Brain microvascular endothelial cell (primary cell): ENCODE measurements around the gene STK16.

Experiments
- DNase-seq: peaks from one replicate; pipeline ENCODE4 v3.0.0-alpha.2; 2020
- H3K27ac ChIP-seq: fragments of 250-450 bp; sonication (Bioruptor Pico); 2 replicates; pipeline ENCODE4 v1.5.1; 2020; ENCODE audit warnings: mild to moderate bottlenecking, moderate library complexity
- H3K27me3 ChIP-seq: fragments of 250-450 bp; sonication (Bioruptor Pico); replicated peaks from 2 replicates; pipeline ENCODE4 v1.5.1; 2020; ENCODE audit warnings: mild to moderate bottlenecking
- H3K36me3 ChIP-seq: fragments of 250-450 bp; sonication (Bioruptor Pico); replicated peaks from 2 replicates; pipeline ENCODE4 v1.5.1; 2020; ENCODE audit warnings: mild to moderate bottlenecking
- H3K4me3 ChIP-seq: 2 replicates; pipeline ENCODE4 v1.5.1; 2011; ENCODE audit warnings: low read depth, mild to moderate bottlenecking, control low read depth, low read length, moderate library complexity
- in situ Hi-C: cut with HindIII; loops from 2 replicates; pipeline ENCODE4 v1.10.0; 2017; ENCODE audit warnings: low sequenced_read_pairs, low pct_ligation_motif_present
- TF ChIP-seq, protein P1 (sequence below): IDR thresholded peaks from 2 replicates; pipeline ENCODE4 v1.5.1; 2011; ENCODE audit warnings: low read depth, mild to moderate bottlenecking, moderate library complexity, low read length, control low read depth, inconsistent platforms; ENCODE audit errors: missing control alignments

Gene STK16

DNA sequence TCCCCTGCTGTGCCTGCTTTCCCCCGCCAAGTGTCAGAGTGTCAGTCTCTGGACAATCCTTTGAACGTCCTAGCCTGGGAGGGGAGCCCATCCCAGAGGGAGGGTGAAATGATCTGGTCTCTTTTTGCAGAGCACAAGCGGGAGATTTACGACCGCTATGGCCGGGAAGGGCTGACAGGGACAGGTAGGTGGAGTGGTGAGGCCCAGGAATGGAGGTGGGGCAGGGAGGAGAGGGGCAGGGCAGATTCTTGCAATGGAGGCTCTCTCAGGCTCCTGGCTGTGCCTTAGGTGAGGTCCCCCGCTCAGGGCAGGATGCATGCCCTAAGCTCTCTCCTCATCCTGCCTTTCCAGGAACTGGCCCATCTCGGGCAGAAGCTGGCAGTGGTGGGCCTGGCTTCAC is 36.3 kb downstream of the STK16 start:
- Histone ChIP-seq H3K4me3 (no peak overlapping the region), H3K36me3 (peaks cover 6% of the 10 kb centered on the region), H3K27me3 (no peaks in the 10 kb centered on the region), H3K27ac (no peak overlapping the region)
- DNase-seq = no peak
- TF ChIP-seq, protein P1, sequence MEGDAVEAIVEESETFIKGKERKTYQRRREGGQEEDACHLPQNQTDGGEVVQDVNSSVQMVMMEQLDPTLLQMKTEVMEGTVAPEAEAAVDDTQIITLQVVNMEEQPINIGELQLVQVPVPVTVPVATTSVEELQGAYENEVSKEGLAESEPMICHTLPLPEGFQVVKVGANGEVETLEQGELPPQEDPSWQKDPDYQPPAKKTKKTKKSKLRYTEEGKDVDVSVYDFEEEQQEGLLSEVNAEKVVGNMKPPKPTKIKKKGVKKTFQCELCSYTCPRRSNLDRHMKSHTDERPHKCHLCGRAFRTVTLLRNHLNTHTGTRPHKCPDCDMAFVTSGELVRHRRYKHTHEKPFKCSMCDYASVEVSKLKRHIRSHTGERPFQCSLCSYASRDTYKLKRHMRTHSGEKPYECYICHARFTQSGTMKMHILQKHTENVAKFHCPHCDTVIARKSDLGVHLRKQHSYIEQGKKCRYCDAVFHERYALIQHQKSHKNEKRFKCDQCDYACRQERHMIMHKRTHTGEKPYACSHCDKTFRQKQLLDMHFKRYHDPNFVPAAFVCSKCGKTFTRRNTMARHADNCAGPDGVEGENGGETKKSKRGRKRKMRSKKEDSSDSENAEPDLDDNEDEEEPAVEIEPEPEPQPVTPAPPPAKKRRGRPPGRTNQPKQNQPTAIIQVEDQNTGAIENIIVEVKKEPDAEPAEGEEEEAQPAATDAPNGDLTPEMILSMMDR = no peak
- in situ Hi-C loops = no loop called here

DNA sequence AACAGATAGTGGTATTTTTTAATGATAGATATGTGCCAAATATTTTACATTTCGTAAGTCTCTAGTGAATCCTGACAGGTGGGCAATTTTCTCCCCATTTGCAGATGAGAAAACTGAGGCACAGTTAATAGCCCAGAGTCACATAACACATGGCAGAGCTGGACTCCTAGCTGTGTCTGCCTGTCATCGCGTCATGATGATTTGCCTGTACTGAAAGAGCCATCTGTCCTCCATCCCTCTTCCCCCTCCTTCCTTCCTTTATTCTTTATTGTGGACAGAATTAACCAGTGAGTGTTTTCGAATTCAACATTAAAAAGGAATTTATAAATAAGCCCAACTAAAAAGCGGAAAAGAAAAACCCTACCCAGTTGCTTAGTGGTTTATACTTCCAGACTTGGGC is 37.1 kb downstream of the STK16 start:
- TF ChIP-seq, protein P1 = no peak
- Histone ChIP-seq H3K27ac (no peak overlapping the region), H3K27me3 (no peaks in the 10 kb centered on the region), H3K36me3 (peaks cover 6% of the 10 kb centered on the region), H3K4me3 (no peak overlapping the region)
- in situ Hi-C loops = no loop called here
- no peak for DNase-seq

DNA sequence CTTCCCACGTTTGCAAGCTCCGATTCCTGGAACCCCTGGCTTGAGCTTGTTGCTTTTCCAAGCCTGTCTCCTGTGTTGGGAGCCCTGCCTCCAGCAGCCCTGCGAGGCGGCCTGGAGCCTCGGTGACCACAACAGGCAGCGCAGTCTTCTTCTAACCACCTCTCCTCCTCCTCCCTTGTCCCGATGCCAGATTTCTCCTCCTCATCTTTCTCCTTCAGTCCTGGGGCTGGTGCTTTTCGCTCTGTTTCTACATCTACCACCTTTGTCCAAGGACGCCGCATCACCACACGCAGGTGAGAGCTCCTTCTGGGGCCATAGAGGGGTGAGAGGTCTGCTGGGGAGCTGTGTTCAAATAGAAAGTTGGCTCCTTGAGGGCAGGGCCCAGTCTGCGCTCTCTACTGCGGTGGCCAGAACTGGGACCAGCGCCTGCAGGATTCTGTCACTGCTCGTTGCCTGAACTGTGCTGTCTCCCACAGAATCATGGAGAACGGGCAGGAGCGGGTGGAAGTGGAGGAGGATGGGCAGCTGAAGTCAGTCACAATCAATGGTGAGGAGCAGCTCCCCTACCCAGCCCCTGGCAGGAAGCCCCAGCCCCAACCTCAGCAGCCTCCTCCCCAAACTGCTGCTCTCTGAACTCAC is 37.8 kb downstream of the STK16 start:
- TF ChIP-seq, protein P1 = no peak
- no peak for DNase-seq
- H3K27ac ChIP-seq = no peak overlapping the region
- no peaks in the 10 kb centered on the region for H3K27me3 ChIP-seq
- in situ Hi-C loops = no loop called here
- H3K36me3 ChIP-seq = peaks cover 6% of the 10 kb centered on the region
- no peak overlapping the region for H3K4me3 ChIP-seq

DNA sequence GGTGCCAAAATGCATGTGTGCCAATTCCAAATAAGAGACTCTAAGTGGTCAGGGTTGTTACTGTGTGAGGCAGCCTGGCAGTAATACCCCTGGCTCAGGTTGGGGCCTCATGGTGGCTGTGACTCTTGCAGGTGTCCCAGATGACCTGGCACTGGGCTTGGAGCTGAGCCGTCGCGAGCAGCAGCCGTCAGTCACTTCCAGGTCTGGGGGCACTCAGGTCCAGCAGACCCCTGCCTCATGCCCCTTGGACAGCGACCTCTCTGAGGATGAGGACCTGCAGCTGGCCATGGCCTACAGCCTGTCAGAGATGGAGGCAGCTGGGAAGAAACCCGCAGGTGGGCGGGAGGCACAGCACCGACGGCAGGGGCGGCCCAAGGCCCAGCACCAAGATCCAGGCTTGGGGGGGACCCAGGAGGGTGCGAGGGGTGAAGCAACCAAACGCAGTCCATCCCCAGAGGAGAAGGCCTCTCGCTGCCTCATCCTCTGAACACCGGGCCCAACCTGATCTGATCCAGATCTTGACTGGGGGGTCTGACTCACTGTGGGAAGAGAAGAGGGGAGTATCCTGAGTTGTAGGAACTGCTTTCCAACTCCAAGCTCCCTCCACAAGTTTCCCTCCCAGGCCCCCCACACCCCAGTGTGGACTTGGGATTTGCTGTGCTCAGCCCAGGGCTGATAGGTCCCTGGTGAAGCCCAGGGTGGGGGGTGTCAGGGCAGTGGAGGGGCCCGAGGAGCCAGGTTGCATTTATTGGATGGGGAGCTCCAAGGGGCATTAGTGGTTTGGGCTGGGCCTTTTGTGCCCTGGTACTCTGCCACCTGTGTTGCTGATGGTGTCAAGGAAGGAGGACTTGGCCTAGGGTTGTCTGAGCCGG is 39.5 kb downstream of the STK16 start:
- DNase-seq = no peak
- in situ Hi-C loops = no loop called here
- TF ChIP-seq, protein P1 = no peak
- Histone ChIP-seq H3K27me3 (no peaks in the 10 kb centered on the region), H3K4me3 (no peak overlapping the region), H3K36me3 (peaks cover 6% of the 10 kb centered on the region), H3K27ac (no peak overlapping the region)

DNA sequence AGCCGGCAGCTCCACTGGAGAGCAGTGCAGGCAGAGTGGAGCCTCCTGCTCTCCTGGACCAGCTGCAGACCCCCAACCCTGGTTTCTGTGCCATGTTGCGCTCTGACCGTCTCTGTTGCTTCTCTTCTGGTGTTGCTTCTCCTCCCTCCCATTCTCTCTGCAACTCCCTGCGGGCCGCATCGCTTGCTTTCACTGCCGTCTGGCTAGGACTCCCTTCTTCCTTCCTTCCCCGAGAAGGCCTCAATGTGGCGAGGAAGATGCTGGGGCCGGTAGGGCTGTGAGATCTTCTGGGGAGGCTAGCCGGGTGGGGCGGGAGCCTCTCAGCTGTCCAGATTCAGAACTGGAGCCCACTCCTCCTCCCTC is 40.1 kb downstream of the STK16 start:
- Histone ChIP-seq H3K36me3 (peaks cover 6% of the 10 kb centered on the region), H3K27ac (no peak overlapping the region), H3K4me3 (no peak overlapping the region), H3K27me3 (no peaks in the 10 kb centered on the region)
- TF ChIP-seq, protein P1 = no peak
- DNase-seq = no peak
- in situ Hi-C loops = no loop called here
